Loucy (cell line): Measurements from ENCODE around the gene SPOCK1.

Experiments used
- CTCF ChIP-seq: fragments of 200-600 bp; sonication (generic); conservative IDR thresholded peaks from 2 replicates; pipeline ENCODE4 v1.5.1; 2014; ENCODE audit warnings: mild to moderate bottlenecking, antibody characterized with exemption, low read length
- EZH2phosphoT487 ChIP-seq: fragments of 200-600 bp; IDR thresholded peaks from 2 replicates; pipeline ENCODE4 v1.6.1; 2018; ENCODE audit warnings: antibody characterized with exemption, mild to moderate bottlenecking, moderate library complexity, borderline replicate concordance

GRCh38 chr5:137287569-137287968 is 211.6 kb downstream of the SPOCK1 start:
- TF ChIP-seq CTCF (no peak), EZH2phosphoT487 (no peak)
